ENCODE measurements around the gene RUNX2. TPM values are rescaled to one million over a fixed set of nuclear protein-coding genes. Genes with fewer than 3 reads are reported as not detected.

RUNX2 gene
- total and polyA plus RNA-seq, 2 of the 8 experiments (the other 6 are each of a cell fraction or from before 2014, with no cell fraction given), result 0.26 to 1.2 TPM

DNA sequence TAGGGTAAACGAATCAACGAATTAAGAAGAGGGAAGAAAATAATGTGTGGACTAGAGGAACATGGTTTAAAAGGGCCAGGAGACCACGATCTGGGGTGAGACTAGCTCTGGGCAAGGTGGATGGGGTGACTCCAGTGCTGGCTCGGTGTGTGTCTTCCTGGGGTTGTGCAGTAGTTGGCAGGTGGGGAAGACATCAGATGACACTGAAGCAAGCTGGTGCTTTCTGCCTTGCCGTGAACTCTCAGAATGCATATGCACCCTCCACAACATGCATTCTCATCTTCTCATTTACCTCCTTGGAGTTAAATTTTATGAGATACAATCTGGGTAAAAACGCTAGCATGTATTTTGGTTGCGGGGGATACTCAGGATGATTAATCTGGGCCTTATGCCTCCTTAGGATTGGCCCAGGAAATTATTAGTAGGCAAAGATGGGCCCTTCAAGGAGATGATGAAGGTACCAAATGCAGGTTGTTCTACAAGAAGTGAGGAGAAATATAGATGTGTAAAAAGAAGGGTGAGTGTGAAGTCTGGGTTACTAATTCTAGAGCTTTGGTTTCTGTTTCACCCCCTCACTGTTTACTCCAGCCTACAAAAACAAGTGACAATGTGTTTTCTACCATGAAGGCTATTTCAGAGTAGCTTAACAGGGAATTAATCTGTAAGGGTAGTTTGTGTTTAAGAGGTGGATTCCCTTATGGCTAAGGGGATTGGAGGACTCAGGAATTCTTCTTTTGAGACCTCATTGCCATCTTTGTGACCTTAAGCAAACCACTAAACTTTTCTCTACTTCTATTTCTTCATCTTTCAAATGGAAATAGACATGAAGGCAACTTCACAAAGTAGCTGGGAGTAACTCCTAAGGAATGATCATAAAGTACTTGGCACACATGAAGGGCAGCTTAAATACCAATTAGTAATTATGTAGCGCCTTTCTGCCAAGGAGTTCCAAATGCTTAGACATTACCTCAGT lies 120.6 kb downstream of the RUNX2 start:
- H3K23me2 ChIP-seq (ENCODE audit: low read depth, low read length), result 0 out of 2 replicates have a peak, but pooled peaks cover 1% of the 10 kb centered on the region
- H3K79me2 ChIP-seq (ENCODE audit: control insufficient read depth in 1 of 2, insufficient read depth in 2 of 2, low read length in 2 of 2), result no peaks in the 10 kb centered on the region
- no peak overlapping the region for H3K23ac ChIP-seq (ENCODE audit: insufficient read length)
- H2BK15ac ChIP-seq (ENCODE audit: low read length), result peak overlapping the region; percentile 47; the same call in 1 of the 2 replicates
- H2BK120ac ChIP-seq (replicated peaks; ENCODE audit: low read depth, low read length), result no peak overlapping the region
- H3K56ac ChIP-seq (replicated peaks; ENCODE audit: insufficient read length, low read depth, low read length), result no peak overlapping the region
- H3K9ac ChIP-seq (replicated peaks in 1 of 4; ENCODE audit: extremely low read depth in 1 of 4, low read depth in 3 of 4, low read length in 3 of 4), result no peak overlapping the region
- H4K91ac ChIP-seq (replicated peaks; ENCODE audit: insufficient read length, low read length), result no peak overlapping the region
- no peak overlapping the region for H3K14ac ChIP-seq (ENCODE audit: insufficient read length)
- H2BK20ac ChIP-seq (ENCODE audit: low read length), result no peak overlapping the region
- H4K20me1 ChIP-seq (replicated peaks in 1 of 2; ENCODE audit: control insufficient read depth in 1 of 2, insufficient read depth in 2 of 2, low read length in 2 of 2), result no peaks in the 10 kb centered on the region
- H3K27me3 ChIP-seq (replicated peaks in 1 of 4; ENCODE audit: control insufficient read depth in 3 of 4, extremely low read depth in 1 of 4, insufficient read depth in 3 of 4, low read length in 3 of 4), result no peaks in the 10 kb centered on the region
- no peak for DNase-seq (ENCODE audit: low read depth in 1 of 2, low spot score in 2 of 2)
- H3K9me3 ChIP-seq (ENCODE audit: insufficient read depth in 2 of 2, low read depth in 1 of 2, low read length in 1 of 2), result no peaks in the 10 kb centered on the region
- H3K18ac ChIP-seq (ENCODE audit: extremely low read depth, low read length), result no peak overlapping the region
- no peak for FAIRE-seq
- no peak overlapping the region for H3K4ac ChIP-seq (replicated peaks; ENCODE audit: insufficient read length, low read depth, low read length)
- H4K5ac ChIP-seq (ENCODE audit: insufficient read length, low read depth, low read length), result no peak overlapping the region
- H3K4me3 ChIP-seq (ENCODE audit: extremely low read depth in 1 of 4, insufficient read depth in 2 of 4, low read depth in 3 of 4, low read length in 4 of 4), result no peak overlapping the region
- CTCF ChIA-PET (ENCODE audit: partially characterized antibody), result interaction anchor here (1.1 to 1.4 kb wide), 2 partner anchors 13 to 78 kb away, joined by 3 read pairs; no protein-coding TSS in a partner anchor
- H3K4me2 ChIP-seq (ENCODE audit: insufficient read depth in 1 of 2, low read depth in 2 of 2, low read length in 2 of 2), result no peak overlapping the region
- no peak overlapping the region for H2AK5ac ChIP-seq (ENCODE audit: low read depth, low read length)
- H2AFZ ChIP-seq (ENCODE audit: low read length), result no peak overlapping the region
- POLR2A ChIA-PET (ENCODE audit: partially characterized antibody), result no interaction called here
- no peaks in the 10 kb centered on the region for H3K79me1 ChIP-seq (ENCODE audit: low read depth, low read length)
- no peaks in the 10 kb centered on the region for H3K36me3 ChIP-seq (ENCODE audit: control insufficient read depth in 2 of 4, insufficient read depth in 4 of 4, low read length in 3 of 4)
- H3K4me1 ChIP-seq (replicated peaks in 1 of 4; ENCODE audit: control insufficient read depth in 3 of 4, insufficient read depth in 4 of 4, low read length in 3 of 4), result peaks cover 3 to 10% (median 6%) of the 10 kb centered on the region in 4 experiments; a peak in 5 of 7 replicates
- no peak overlapping the region for H4K8ac ChIP-seq (ENCODE audit: extremely low read depth, insufficient read depth, low read length)
- H2BK5ac ChIP-seq (ENCODE audit: low read depth, low read length), result no peak overlapping the region
- H2BK12ac ChIP-seq (ENCODE audit: low read depth, low read length), result 0 out of 2 replicates have a peak overlapping the region, but pooled peaks have one; percentile 41
- H3K27ac ChIP-seq (ENCODE audit: low read depth, low read length), result no peak overlapping the region
- WGBS, 2 experiments (ENCODE audit: extremely low coverage in 1 of 2, insufficient coverage in 1 of 2, insufficient read length in 1 of 2, insufficient replicate concordance in 2 of 2, low coverage in 1 of 2, low lambda C conversion rate in 2 of 2, missing lambda C conversion rate in 1 of 2), result 96% methylated on average over 8 of the region's 8 CpGs; no CpG with 5 or more reads in 1 of the 2 experiments
- TF ChIP-seq ATF3 (IDR thresholded peaks at IDR 0.05; ENCODE audit: insufficient read depth, low read depth, low read length), result no peak
- TF ChIP-seq SRF (IDR thresholded peaks at IDR 0.05; ENCODE audit: low read depth, low read length), result no peak
- no peak for TF ChIP-seq SP2 (IDR thresholded peaks at IDR 0.05; ENCODE audit: low read length)
- TF ChIP-seq NRF1 (IDR thresholded peaks at IDR 0.05; ENCODE audit: low read depth, low read length), result no peak
- no peak for TF ChIP-seq MAX (IDR thresholded peaks at IDR 0.05)
- no peak for TF ChIP-seq TEAD4 (IDR thresholded peaks at IDR 0.05; ENCODE audit: low read depth, low read length)
- TF ChIP-seq KDM1A (IDR thresholded peaks at IDR 0.05; ENCODE audit: borderline replicate concordance, low read length), result no peak
- no peak for TF ChIP-seq RNF2 (IDR thresholded peaks at IDR 0.05; ENCODE audit: borderline replicate concordance, low read depth, low read length, missing control alignments, poor library complexity, severe bottlenecking)
- TF ChIP-seq CHD1 (IDR thresholded peaks at IDR 0.05; ENCODE audit: low read depth, low read length), result no peak

All from H1 (cell line).